Endothelial cell of umbilical vein (primary cell): Measurements from ENCODE around the gene FES. TPM values are rescaled to one million over a fixed set of nuclear protein-coding genes. Genes with fewer than 3 reads are reported as not detected.

Experiments
- BruUV-seq: library from RNA; stranded (reverse); fragments of 400-500 nt; replicated peaks from 2 replicates; lab custom pipeline; 2021; lab: Mats Ljungman, UMichigan
- CTCF ChIA-PET: fragments of 300-600, 350-600 bp; sonication (Branson Sonifier 250); formaldehyde crosslinking; loops from one replicate; lab custom pipeline; 2021; ENCODE audit warnings: antibody characterized with exemption, inconsistent platforms; lab: Charles Lee
- POLR2A ChIA-PET: fragments of 300-600, 350-600 bp; sonication (Branson Sonifier 250); formaldehyde crosslinking; loops from one replicate; lab custom pipeline; 2021; ENCODE audit warnings: antibody characterized with exemption, inconsistent platforms; lab: Charles Lee
- DNase-seq: peaks from one replicate; pipeline ENCODE4 v3.0.0-alpha.2; 2011; ENCODE audit warnings: low read depth, low spot score
- FAIRE-seq: peaks from 2 replicates; lab custom pipeline; 2011; peaks lifted over from hg19 to GRCh38; lab: Jason Lieb, UNC
- H2AFZ ChIP-seq: 2 replicates; pipeline ENCODE4 v1.6.0; 2012; ENCODE audit warnings: low read depth, low read length, control low read depth, inconsistent platforms
- H3K27ac ChIP-seq: 2 replicates; pipeline ENCODE4 v1.5.1; 2011; ENCODE audit warnings: low read depth, mild to moderate bottlenecking, control low read depth, low read length, moderate library complexity; ENCODE audit not compliant: insufficient read depth
- H3K27me3 ChIP-seq, 2 experiments: 2 replicates each; pipeline versions ENCODE4 v1.6.0 to v1.6.1; 2011; ENCODE audit warnings: low read length in 2 of 2, mixed read lengths in 1 of 2; ENCODE audit not compliant: control insufficient read depth in 2 of 2, insufficient read depth in 2 of 2
- H3K36me3 ChIP-seq, 2 experiments: 2 replicates in 1 of 2; 3 replicates in 1 of 2; pipeline ENCODE4 v1.5.1; 2011; ENCODE audit warnings: low read length in 2 of 2, mild to moderate bottlenecking in 1 of 2, moderate library complexity in 1 of 2; ENCODE audit not compliant: control insufficient read depth in 2 of 2, insufficient read depth in 2 of 2; ENCODE audit errors: extremely low read depth in 1 of 2
- H3K4me1 ChIP-seq: 3 replicates; pipeline ENCODE4 v1.5.1; 2011; ENCODE audit warnings: mild to moderate bottlenecking, low read length; ENCODE audit not compliant: control insufficient read depth, insufficient read depth; ENCODE audit errors: extremely low read depth
- H3K4me2 ChIP-seq: 2 replicates; pipeline ENCODE4 v1.6.1; 2011; ENCODE audit warnings: low read length, control low read depth, mixed read lengths; ENCODE audit not compliant: insufficient read depth
- H3K4me3 ChIP-seq, 3 experiments: fragments of 200-600 bp in 1 of 3; sonication (generic), shearing (Covaris generic) in 1 of 3; replicated peaks in 1 of 3; 2 replicates each; pipeline ENCODE4 v1.5.1; 2011 to 2016; ENCODE audit warnings: control low read depth in 3 of 3, low read length in 3 of 3, mild to moderate bottlenecking in 2 of 3, inconsistent platforms in 1 of 3, low read depth in 1 of 3, moderate library complexity in 1 of 3; ENCODE audit not compliant: insufficient read depth in 1 of 3
- H3K79me2 ChIP-seq: 2 replicates; pipeline ENCODE4 v1.6.0; 2012; ENCODE audit warnings: low read length, inconsistent platforms; ENCODE audit not compliant: control insufficient read depth, insufficient read depth
- H3K9ac ChIP-seq: replicated peaks from 2 replicates; pipeline ENCODE3; 2011; ENCODE audit warnings: low read length, control low read depth; ENCODE audit not compliant: insufficient read depth; ENCODE audit errors: extremely low read depth
- H3K9me1 ChIP-seq: replicated peaks from 3 replicates; pipeline ENCODE4 v1.6.0; 2011; ENCODE audit warnings: mild to moderate bottlenecking, low read length; ENCODE audit not compliant: control insufficient read depth, insufficient read depth; ENCODE audit errors: extremely low read depth
- H3K9me3 ChIP-seq: replicated peaks from 2 replicates; pipeline ENCODE4 v1.5.1; 2012; ENCODE audit warnings: low read length, inconsistent platforms; ENCODE audit not compliant: control insufficient read depth, insufficient read depth
- H4K20me1 ChIP-seq: replicated peaks from 2 replicates; pipeline ENCODE3; 2011; ENCODE audit warnings: mild to moderate bottlenecking, low read length; ENCODE audit not compliant: control insufficient read depth, insufficient read depth; ENCODE audit errors: extremely low read depth
- EZH2 ChIP-seq: IDR thresholded peaks from 2 replicates; pipeline ENCODE4 v1.6.1; 2012; ENCODE audit warnings: borderline replicate concordance, low read depth, mild to moderate bottlenecking, moderate library complexity, low read length, inconsistent platforms; ENCODE audit not compliant: severe bottlenecking
- FOS ChIP-seq: IDR thresholded peaks from 2 replicates; pipeline ENCODE4 v1.6.1; 2011; ENCODE audit warnings: mild to moderate bottlenecking, low read length, moderate library complexity, borderline replicate concordance; ENCODE audit not compliant: insufficient read depth
- GATA2 ChIP-seq: IDR thresholded peaks from 2 replicates; pipeline ENCODE4 v1.7.0; 2011; ENCODE audit warnings: low read depth, mild to moderate bottlenecking, moderate library complexity, mixed read lengths, low read length; ENCODE audit not compliant: insufficient read length, insufficient read depth
- JUN ChIP-seq: IDR thresholded peaks from 2 replicates; pipeline ENCODE4 v1.6.1; 2011; ENCODE audit warnings: borderline replicate concordance, low read depth; ENCODE audit not compliant: insufficient read length, insufficient read depth
- MYC ChIP-seq: IDR thresholded peaks from one replicate; pipeline ENCODE4 v1.6.1; 2011; ENCODE audit warnings: mild to moderate bottlenecking, low read depth, low read length
- POLR2A ChIP-seq: IDR thresholded peaks from 2 replicates; pipeline ENCODE4 v1.6.1; 2012; ENCODE audit warnings: low read depth, mild to moderate bottlenecking, control low read depth, low read length
- POLR2AphosphoS5 ChIP-seq: IDR thresholded peaks from 2 replicates; pipeline ENCODE4 v1.6.1; 2012; ENCODE audit warnings: low read depth, mild to moderate bottlenecking, control low read depth, low read length, moderate library complexity; ENCODE audit not compliant: insufficient read depth
- dilution Hi-C: fragments of 300-500 bp; cut with MboI; formaldehyde crosslinking; loops from one replicate; pipeline ENCODE4 v1.15.0; 2019; ENCODE audit warnings: low sequenced_read_pairs; ENCODE audit not compliant: extremely low pct_ligation_motif_present
- intact Hi-C: fragments of 100-400 bp; cut with micrococcal nuclease; formaldehyde crosslinking; loops from one replicate; pipeline ENCODE4 v1.10.0; 2022
- polyA plus RNA-seq, 4 experiments: library from polyadenylated mRNA; depleted of rRNA in 3 of 4; stranded (reverse) in 3 of 4; unstranded in 1 of 4; fragments of >200 nt; gene quantifications; 2 replicates each; pipeline versions ENCODE4 v1.2.1 to v1.2.3, GENCODE V29; 2011 to 2012; ENCODE audit warnings: missing spikeins in 1 of 4
- total RNA-seq: library from RNA; stranded (reverse); gene quantifications from 2 replicates; pipeline ENCODE4 v1.2.3, GENCODE V29; 2021
- TF ChIP-seq, protein P1 (sequence below), 2 donors: IDR thresholded peaks; 1 replicate in 1 of 2; 2 replicates in 1 of 2; pipeline ENCODE4 v1.5.1; 2011; ENCODE audit warnings: low read length in 2 of 2, mild to moderate bottlenecking in 2 of 2, moderate library complexity in 2 of 2, control low read depth in 1 of 2, inconsistent platforms in 1 of 2, low read depth in 1 of 2; ENCODE audit not compliant: insufficient read depth in 1 of 2; ENCODE audit errors: extremely low read depth in 1 of 2
- TF ChIP-seq, protein P2 (sequence below): IDR thresholded peaks from 2 replicates; pipeline ENCODE4 v1.6.1; 2011; ENCODE audit not compliant: insufficient read depth, insufficient read length

FES gene
- total and polyA plus RNA-seq, 2 donors (not counting 3 experiments of a cell fraction or from before 2014, with no cell fraction given): 41.5 to 58.1 TPM

GRCh38 chr15:90892498-90893174 lies 8.3 kb downstream of the FES start:
- intact Hi-C loops: no loop called here
- Histone ChIP-seq H3K4me3 (no peak overlapping the region), H3K4me1 (no peaks in the 10 kb centered on the region), H3K9me3 (no peaks in the 10 kb centered on the region), H3K9me1 (no peaks in the 10 kb centered on the region), H3K4me2 (no peak overlapping the region), H4K20me1 (no peaks in the 10 kb centered on the region), H3K27me3 (no peaks in the 10 kb centered on the region), H3K79me2 (no peaks in the 10 kb centered on the region), H3K27ac (no peak overlapping the region), H3K9ac (no peak overlapping the region), H3K36me3 (peaks cover 11 to 48% of the 10 kb centered on the region in 2 experiments), H2AFZ (no peak overlapping the region)
- BruUV-seq: no TSS peak
- ChIA-PET CTCF (interaction anchor here (1.3 kb wide), 1 partner anchor 245 kb away, joined by 4 read pairs; no protein-coding TSS in a partner anchor), POLR2A (no interaction called here)
- TF ChIP-seq JUN (no peak), POLR2AphosphoS5 (no peak), EZH2 (no peak), MYC (no peak), GATA2 (no peak), FOS (no peak), POLR2A (no peak)
- TF ChIP-seq, protein P1, sequence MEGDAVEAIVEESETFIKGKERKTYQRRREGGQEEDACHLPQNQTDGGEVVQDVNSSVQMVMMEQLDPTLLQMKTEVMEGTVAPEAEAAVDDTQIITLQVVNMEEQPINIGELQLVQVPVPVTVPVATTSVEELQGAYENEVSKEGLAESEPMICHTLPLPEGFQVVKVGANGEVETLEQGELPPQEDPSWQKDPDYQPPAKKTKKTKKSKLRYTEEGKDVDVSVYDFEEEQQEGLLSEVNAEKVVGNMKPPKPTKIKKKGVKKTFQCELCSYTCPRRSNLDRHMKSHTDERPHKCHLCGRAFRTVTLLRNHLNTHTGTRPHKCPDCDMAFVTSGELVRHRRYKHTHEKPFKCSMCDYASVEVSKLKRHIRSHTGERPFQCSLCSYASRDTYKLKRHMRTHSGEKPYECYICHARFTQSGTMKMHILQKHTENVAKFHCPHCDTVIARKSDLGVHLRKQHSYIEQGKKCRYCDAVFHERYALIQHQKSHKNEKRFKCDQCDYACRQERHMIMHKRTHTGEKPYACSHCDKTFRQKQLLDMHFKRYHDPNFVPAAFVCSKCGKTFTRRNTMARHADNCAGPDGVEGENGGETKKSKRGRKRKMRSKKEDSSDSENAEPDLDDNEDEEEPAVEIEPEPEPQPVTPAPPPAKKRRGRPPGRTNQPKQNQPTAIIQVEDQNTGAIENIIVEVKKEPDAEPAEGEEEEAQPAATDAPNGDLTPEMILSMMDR (IDR thresholded peaks at IDR 0.05; ENCODE audit: extremely low read depth in 1 of 2, insufficient read depth in 1 of 2, low read depth in 1 of 2, low read length in 2 of 2): no peak
- TF ChIP-seq, protein P2, sequence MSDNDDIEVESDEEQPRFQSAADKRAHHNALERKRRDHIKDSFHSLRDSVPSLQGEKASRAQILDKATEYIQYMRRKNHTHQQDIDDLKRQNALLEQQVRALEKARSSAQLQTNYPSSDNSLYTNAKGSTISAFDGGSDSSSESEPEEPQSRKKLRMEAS: no peak
- no peak for DNase-seq
- dilution Hi-C loops: no loop called here
- FAIRE-seq: no peak
